ENCODE measurements around the gene ATL2.
"Not testable (repeated sequence)": the region's sequence is repeated elsewhere in the genome, so short reads cannot be mapped to it uniquely, and the experiment has no call there.

ATL2 gene

DNA sequence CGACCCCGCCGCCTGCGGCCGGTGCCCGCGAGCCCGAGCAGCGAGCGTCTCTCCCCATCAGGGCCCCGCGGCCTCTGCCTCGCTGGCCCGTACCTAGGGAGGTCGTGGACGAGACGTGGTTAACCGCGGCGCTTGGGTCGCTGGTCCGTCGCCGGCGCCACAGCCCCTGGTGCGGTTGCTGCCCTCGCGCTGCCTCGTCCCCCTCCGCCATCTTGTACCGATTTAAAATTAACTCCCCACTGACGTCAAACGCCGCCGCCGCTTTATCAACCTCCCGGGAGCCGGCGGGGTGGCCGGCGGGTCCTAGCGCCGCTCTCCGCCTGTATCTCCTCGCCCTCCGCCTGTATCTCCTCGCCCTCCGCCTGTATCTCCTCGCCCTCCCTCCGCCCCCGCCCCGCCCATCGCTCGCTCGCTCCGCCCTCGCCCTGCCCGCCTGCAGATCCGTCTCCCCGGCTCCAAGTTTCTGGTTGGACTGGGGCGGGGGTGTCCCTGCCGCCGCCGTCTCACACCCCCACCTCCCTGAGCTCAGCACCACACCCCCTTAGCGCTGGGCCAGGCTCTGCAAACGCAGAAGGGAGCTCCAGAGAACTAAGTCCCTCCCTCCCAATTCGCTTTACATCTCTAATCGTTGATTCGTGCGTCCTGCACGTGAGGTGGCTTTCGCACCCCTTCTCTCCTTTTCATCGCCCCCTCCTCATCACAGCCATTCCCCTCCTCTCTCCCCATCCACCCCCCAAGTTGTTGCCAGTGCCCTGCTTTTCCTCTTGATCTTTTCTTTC is at the start of gene ATL2:
ATL2 (minus strand) TSS at position 224 of the 779 bp plus-strand sequence; CDS start at position 211, 13 bp downstream.
- peak; percentile 98 for DNase-seq

DNA sequence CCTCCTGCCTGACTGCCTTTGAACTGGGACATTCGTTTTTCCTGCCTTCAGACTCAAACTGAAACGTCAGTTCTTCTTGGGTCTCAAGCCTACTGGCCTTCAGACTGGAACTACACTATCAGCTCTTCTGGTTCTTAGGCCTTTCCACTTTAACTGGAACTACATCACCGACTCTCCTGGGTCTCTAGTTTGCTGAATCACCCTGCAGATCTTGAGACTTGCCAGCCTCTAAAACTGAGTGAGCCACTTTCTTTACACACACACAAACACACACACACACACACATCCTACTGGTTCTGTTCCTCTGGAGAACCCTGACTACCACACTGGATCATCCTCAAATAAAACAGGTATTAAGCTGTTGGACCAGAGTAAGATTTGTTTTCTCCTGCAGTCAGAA is 46.7 kb upstream of the ATL2 start:
- no peak for DNase-seq

DNA sequence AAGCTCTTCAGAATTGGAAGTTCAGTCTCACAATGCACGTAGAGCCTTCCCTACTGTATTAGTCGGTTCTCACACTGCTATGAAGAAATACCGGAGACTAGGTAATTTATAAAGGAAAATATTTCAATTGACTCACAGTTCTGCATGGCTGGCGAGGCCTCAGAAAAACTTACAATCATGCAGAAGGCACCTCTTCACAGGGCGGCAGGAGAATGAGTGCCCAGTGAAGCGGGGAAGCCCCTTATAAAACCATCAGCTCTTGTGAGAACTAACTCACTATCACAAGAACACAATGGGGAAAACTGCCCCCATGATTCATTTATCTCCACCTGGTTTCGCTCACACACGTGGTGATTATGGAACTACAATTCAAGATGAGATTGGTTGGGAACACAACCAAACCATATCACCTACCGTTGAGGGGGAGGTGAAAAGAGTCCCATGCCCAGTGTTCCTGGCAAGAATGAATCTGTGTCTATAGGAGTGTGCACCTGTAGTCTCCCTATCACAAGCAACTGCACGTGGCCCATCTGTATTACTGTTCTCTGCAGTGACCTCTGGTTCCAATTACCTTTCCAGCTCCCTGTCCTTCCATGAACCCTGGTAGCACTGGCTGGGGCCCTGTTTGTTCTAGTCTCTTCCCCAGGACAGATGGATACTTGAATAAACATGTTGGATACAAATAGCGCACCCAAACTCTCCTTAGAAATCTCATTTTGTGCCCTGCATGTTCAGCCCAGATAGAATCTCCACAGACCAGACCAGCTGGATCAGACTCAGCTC is 44.4 kb upstream of the ATL2 start:
- DNase-seq = no peak

DNA sequence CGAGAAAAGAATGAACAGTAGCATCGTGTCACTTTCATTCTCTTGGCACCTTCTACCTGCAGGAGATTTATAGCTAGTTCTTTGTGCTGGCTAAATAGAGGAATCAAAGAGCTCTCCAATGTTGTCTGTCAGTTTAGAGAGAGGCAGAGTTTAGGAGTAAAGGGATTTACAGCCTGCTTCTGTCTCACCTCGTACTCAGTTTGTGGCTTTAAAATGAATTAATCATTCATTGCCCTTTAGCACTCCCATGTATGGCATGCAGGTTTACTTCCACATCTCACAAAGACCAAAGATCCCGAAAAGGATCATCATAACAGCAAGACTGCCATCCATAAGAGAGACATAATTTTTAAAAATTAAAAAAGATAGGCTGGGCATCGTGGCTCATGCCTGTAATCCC is 42.4 kb upstream of the ATL2 start:
- no peak for DNase-seq

- DNase-seq = no peak
Observed at GRCh38 chr2:38418735-38419134, 41.7 kb upstream of the ATL2 start.

DNA sequence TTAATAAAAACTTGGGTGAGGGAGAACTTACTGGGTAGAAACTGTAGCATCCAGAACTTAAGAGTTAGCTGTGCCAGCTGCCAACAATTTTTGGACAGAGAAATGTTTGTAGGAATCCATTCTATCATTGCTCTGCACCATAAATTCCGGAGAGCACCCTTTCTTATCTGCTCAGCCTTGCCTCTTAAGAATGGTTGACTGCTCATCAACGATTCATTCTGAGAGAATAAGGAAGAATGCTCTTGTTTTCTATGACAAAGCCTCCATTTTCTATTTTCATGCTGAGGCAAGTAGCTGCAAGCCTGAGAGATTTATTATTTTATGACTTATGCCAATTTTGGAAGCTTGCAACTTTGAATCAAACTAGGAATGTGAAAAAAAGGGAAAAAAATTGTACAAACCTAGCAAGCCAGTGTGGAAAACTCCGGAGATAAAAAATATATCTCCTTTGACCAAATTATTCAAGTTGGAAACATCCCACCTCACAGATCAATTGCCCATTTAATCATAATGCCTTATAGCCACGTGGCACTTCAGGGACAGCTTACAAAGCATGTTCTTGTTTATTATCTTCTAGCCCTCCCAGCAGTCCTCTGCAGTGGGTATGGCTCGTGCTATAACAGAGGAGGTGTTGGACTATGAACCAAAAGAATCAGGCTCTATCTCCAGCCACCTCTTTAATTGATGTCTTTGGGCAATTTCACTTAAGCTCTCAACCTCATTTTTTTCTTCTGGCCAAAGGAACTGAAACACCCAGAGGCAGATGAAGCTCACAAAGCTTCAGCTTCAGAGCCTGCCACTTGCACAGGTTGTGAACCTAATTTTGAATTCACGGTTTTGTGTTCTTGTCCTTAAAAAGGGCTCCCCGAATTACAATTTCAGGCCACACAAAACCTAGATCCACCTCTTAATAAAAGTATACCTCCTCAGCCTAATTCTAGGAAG is 40.9 kb upstream of the ATL2 start:
- DNase-seq = no peak

DNA sequence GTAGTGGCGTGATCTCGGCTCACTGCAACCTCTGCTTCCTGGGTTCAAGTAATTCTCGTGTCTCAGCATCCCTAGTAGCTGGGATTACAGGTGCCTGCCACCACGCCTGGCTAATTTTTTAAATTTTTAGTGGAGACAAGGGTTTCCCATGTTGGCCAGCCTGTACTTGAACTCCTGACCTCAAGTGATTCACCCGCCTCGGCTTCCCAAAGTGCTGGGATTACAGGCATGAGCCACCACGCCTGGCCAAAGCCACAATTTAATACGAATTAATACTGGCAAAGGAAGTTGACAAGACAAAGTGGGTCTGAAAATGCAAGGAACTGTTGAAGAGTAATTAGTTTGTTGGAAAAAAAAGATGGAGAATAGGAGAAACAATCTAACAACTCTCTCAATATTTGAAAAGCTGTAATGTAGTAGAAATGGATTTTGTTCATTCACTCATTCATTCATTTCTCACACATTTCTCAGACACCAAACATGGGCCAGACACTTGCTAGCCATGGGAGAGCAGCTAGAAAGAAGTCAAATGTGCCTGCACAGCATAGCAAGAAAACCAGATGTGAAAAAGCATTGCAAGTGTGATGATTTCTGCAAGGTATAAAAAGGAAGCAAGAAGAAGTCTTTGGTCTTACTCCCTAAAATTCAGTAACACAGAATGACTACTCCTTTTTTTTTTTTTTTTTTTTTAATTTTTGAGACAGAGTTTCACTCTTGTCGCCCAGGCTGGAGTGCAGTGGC is 39.4 kb upstream of the ATL2 start:
- no peak for DNase-seq

DNA sequence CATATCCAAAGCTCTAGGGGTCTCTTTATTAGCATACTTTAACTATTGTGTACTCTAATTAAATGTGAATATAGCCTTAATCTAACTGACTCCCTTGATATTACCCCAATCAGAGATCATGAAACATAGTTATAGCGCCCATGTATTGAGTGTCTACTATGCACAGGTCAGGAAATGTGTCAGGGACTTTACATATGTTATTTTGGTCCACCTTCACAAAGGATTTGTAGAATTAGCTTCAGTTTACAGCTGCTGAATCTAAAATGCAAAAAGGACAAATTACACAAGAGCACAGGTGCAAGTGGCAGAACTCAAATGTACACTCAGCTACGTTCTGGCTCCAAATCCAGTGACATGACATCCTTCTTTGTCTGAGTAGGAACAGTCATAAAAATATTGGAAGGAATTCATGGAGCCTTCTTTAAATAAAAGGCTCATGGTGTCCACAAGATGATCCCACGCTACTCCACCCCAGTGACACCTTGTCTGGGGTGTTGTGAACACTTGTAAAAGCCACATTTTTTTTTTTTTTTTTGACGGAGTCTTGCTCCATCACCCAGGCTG is 38.7 kb upstream of the ATL2 start:
- no peak for DNase-seq

DNA sequence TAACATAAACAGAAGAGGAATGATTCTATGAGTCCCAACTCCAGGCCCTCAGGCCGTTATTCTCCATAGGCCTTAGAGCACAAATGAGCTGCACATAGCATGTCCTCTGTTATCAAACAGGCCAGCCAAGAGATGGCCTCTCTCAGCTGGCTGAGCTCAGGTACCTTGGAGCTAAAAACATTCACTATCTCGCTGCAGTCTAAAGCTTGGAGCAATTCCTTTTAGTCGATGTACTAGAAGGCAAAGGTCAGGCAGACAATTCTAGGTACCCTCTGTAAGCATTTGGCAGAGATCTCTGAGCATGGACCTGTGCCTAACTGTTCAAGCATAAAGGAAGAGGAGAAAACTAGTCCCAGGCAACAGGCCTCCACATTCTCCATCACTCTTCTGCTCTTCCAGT is 38.0 kb upstream of the ATL2 start:
- DNase-seq = no peak

DNA sequence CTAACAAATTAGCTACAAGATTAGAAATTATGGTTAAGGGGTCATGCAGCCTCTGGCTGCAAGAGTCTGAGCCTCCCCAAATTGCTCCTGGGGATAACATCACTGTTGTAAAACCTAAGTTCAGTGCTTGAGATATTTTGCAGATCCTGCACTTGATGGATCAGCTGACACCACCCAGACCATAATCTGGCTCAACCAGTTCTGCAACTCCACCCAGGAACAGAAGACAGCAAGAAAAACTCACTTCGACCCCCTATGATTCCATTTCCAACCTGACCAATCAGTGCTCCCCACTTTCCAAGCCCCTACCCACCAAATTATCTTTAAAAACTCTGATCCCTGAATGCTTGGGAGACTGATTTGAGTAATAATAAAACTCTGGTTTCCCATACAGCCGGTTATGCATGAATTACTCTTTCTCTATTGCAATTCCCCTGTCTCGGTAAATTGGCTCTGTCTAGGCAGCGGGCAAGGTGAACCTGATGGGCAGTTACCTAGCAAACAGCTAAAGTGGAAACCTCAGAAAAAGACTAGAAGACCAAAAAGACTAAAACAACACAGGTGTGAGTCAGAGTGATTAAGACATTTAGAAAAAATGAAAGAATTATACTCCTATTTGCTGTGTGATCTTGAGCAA is 35.3 kb upstream of the ATL2 start:
- DNase-seq = not testable (repeated sequence)

- DNase-seq = no peak
Observed at GRCh38 chr2:38409156-38410102, 32.4 kb upstream of the ATL2 start.

DNA sequence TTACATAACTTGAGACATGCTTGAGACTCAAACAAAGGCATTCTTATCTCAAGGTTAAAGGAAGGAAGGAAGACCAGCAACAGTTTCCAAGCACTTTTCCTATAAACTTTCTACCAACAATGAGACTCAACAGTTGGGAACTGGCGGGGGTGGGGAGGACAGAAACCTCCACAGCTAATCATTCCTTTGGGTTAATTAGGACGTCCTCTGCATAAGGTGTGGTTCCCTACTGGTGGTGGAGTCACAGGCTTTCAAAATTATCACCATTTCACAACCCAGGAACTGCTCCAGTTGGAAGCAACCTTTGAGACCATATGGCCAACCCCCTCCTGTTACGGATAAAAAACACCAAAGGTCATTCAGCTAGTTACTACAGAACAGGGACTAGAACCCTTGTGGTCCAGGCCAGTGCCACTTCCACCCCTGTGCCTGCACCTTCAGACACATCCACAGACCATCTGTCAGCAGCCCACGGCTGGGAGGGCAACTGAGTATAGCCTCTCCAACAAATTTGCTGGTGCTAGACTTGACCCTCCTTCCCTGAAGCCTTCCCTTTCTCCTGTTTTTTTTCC is 30.1 kb upstream of the ATL2 start:
- no peak for DNase-seq

- no peak for DNase-seq
Observed at GRCh38 chr2:38406597-38407110, 29.6 kb upstream of the ATL2 start.

DNA sequence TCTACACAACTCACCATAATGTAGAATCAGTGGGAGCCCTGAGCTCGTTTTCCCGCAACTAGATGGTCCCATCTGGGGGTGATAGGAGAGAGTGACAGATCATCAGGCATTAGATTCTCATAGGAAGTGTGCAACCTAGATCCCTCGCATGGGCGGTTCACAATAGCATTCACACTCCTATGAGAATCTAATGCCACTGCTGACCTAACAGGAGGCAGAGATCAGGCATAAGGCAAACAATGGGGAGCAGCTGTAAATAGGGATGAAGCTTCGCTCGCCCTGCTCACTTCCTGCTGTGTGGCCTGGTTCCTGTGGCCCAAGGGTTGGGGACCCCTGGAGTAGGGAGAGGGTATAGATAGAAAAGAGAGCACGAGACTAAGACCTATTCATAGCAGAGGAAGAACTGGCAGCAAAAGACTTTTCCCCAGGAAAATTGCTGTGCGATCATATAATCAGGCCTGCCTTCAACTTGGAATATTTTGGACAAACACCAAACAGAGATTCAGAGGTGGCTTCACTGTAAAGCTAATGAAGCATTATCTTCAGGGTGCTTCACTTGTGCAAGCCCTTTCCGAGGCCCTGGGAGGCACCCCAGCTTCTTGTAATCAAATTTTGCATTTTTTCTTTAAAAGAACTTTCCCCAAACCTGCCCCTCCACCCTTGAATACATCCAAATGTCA is 29.0 kb upstream of the ATL2 start:
- DNase-seq = no peak

DNA sequence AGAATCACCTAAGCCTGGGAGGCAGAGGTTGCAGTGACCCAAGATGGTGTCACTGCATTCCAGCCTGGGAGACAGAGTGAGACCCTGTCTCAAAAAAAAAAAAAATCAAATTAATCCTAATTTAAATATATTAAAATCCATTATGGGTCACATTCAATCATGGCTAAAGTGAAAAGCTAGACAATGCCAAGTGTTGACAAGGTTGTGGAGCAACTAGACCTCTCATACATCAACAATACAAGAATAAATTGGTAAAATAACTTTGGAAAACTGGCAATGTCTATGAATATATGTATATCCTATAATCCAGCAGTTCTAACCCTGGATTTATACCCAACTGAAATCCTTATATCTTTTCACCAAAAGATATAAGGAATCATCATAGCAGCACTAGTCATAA is 23.4 kb upstream of the ATL2 start:
- DNase-seq = no peak

DNA sequence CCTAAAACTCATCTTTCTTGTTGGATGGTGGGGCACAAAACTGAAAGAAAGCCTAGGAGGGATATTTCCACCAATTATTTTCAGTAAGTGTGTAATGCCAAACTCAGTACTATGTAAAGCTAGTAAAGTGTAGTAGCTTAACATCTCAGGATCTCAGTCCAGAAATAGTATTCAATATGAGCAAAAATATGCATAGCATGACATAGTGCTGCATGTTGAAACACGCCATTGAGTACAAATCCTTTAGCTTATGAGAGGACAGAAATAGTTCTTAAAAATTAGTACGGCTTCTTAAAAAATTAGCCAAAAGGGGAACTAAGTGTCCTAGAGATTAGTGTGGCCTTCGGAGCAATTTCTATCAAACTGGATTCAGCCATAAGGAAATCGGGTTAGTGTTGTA is 21.7 kb upstream of the ATL2 start:
- no peak for DNase-seq

- DNase-seq = no peak
Observed at GRCh38 chr2:38394903-38395341, 17.8 kb upstream of the ATL2 start.

- DNase-seq = no peak
Observed at GRCh38 chr2:38394041-38394440, 17.0 kb upstream of the ATL2 start.

DNA sequence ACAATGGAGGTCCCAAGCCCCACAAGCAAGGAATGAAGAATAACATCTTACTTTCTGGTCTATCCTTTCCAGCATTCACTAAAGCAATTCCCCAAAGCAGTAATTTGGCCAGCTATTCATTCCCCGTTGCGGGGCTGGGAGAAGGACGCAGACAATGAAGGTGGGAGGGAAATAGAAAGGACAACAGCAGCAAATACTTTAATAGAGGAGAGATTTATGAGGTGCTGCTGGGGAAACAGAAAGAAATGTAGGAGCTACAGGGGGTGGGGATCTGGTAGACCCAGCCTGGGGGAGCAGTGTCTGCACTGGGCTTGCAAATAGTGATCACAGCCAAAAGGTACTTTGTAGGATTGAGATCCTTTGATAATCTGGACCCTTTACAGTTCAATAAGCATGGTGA is 13.9 kb upstream of the ATL2 start:
- no peak for DNase-seq

Data from retina (tissue), 1 donor.